H1 (cell line): ENCODE measurements around the gene PSAP. TPM values are rescaled to one million over a fixed set of nuclear protein-coding genes. Genes with fewer than 3 reads are reported as not detected.

Experiments
- CTCF ChIA-PET: fragments of 300-600 bp; sonication (Branson Sonifier 250); formaldehyde crosslinking; loops from one replicate; lab custom pipeline; 2021; ENCODE audit not compliant: partially characterized antibody; lab: Charles Lee
- POLR2A ChIA-PET: fragments of 300-600 bp; sonication (Branson Sonifier 250); formaldehyde crosslinking; loops from one replicate; lab custom pipeline; 2021; ENCODE audit warnings: inconsistent platforms; ENCODE audit not compliant: partially characterized antibody; lab: Charles Lee
- DNase-seq, 2 experiments: peaks; one replicate each; pipeline versions ENCODE4 v3.0.0 to v3.0.0-alpha.2; 2010 to 2022; ENCODE audit warnings: low spot score in 2 of 2, low read depth in 1 of 2, mixed read lengths in 1 of 2
- FAIRE-seq: peaks from 2 replicates; lab custom pipeline; 2011; peaks lifted over from hg19 to GRCh38; lab: Jason Lieb, UNC
- H2AFZ ChIP-seq: 2 replicates; pipeline ENCODE4 v1.8.1; 2012; ENCODE audit warnings: low read length, inconsistent platforms
- H2AK5ac ChIP-seq: 2 replicates; pipeline ENCODE4 v1.6.1; 2013; ENCODE audit warnings: low read depth, low read length
- H2BK120ac ChIP-seq: replicated peaks from 2 replicates; pipeline ENCODE3; 2013; ENCODE audit warnings: low read depth, low read length, inconsistent platforms
- H2BK12ac ChIP-seq: 2 replicates; pipeline ENCODE4 v1.6.1; 2013; ENCODE audit warnings: low read depth, low read length
- H2BK15ac ChIP-seq: 2 replicates; pipeline ENCODE4 v1.6.1; 2013; ENCODE audit warnings: low read length
- H2BK20ac ChIP-seq: 2 replicates; pipeline ENCODE4 v1.6.1; 2013; ENCODE audit warnings: low read length
- H2BK5ac ChIP-seq: 2 replicates; pipeline ENCODE4 v1.6.1; 2013; ENCODE audit warnings: low read depth, low read length
- H3K14ac ChIP-seq: 2 replicates; pipeline ENCODE4 v1.6.1; 2013; ENCODE audit warnings: inconsistent platforms; ENCODE audit not compliant: insufficient read length
- H3K18ac ChIP-seq: 2 replicates; pipeline ENCODE4 v1.6.1; 2013; ENCODE audit warnings: low read length; ENCODE audit errors: extremely low read depth
- H3K23ac ChIP-seq: 2 replicates; pipeline ENCODE4 v1.6.1; 2013; ENCODE audit warnings: inconsistent platforms; ENCODE audit not compliant: insufficient read length
- H3K23me2 ChIP-seq: 2 replicates; pipeline ENCODE4 v1.6.1; 2013; ENCODE audit warnings: low read depth, low read length
- H3K27ac ChIP-seq: 2 replicates; pipeline ENCODE4 v1.6.1; 2011; ENCODE audit warnings: low read depth, low read length, inconsistent platforms
- H3K27me3 ChIP-seq, 4 experiments: replicated peaks in 1 of 4; 1 replicate in 1 of 4; 2 replicates in 3 of 4; pipeline versions ENCODE4 v1.6.1 to v1.8.1; 2011 to 2013; ENCODE audit warnings: low read length in 3 of 4, mild to moderate bottlenecking in 3 of 4, inconsistent platforms in 2 of 4, mixed read lengths in 2 of 4, moderate library complexity in 1 of 4; ENCODE audit not compliant: control insufficient read depth in 3 of 4, insufficient read depth in 3 of 4; ENCODE audit errors: extremely low read depth in 1 of 4
- H3K36me3 ChIP-seq, 4 experiments: 2 replicates each; pipeline versions ENCODE4 v1.6.1 to v1.8.1; 2011 to 2013; ENCODE audit warnings: mild to moderate bottlenecking in 4 of 4, low read length in 3 of 4, moderate library complexity in 2 of 4, control low read depth in 1 of 4, inconsistent platforms in 1 of 4; ENCODE audit not compliant: insufficient read depth in 4 of 4, control insufficient read depth in 2 of 4
- H3K4ac ChIP-seq: replicated peaks from 2 replicates; pipeline ENCODE3; 2013; ENCODE audit warnings: low read length, low read depth, mixed read lengths, inconsistent platforms; ENCODE audit not compliant: insufficient read length
- H3K4me1 ChIP-seq, 4 experiments: replicated peaks in 1 of 4; 1 replicate in 1 of 4; 2 replicates in 3 of 4; pipeline versions ENCODE4 v1.6.1 to v1.8.1; 2011 to 2013; ENCODE audit warnings: low read length in 3 of 4, inconsistent platforms in 2 of 4, mixed read lengths in 1 of 4; ENCODE audit not compliant: insufficient read depth in 4 of 4, control insufficient read depth in 3 of 4
- H3K4me2 ChIP-seq, 2 experiments: 2 replicates each; pipeline versions ENCODE4 v1.6.1 to v1.8.1; 2011 to 2013; ENCODE audit warnings: low read depth in 2 of 2, low read length in 2 of 2, control low read depth in 1 of 2, inconsistent platforms in 1 of 2, mild to moderate bottlenecking in 1 of 2; ENCODE audit not compliant: insufficient read depth in 1 of 2
- H3K4me3 ChIP-seq, 4 experiments: fragments of 200-600, 300-600 bp in 1 of 4; sonication (generic), shearing (Covaris generic), sonication (Bioruptor Twin) in 1 of 4; 2 replicates each; pipeline versions ENCODE4 v1.5.1 to v1.8.1; 2011 to 2016; ENCODE audit warnings: low read length in 4 of 4, low read depth in 3 of 4, control low read depth in 2 of 4, inconsistent platforms in 2 of 4, mild to moderate bottlenecking in 2 of 4, mixed read lengths in 1 of 4, moderate library complexity in 1 of 4; ENCODE audit not compliant: insufficient read depth in 2 of 4; ENCODE audit errors: extremely low read depth in 1 of 4
- H3K56ac ChIP-seq: replicated peaks from 2 replicates; pipeline ENCODE3; 2013; ENCODE audit warnings: low read depth, mild to moderate bottlenecking, mixed read lengths, low read length, inconsistent platforms; ENCODE audit not compliant: insufficient read length
- H3K79me1 ChIP-seq: 2 replicates; pipeline ENCODE4 v1.6.1; 2013; ENCODE audit warnings: low read depth, low read length, control low read depth
- H3K79me2 ChIP-seq, 2 experiments: 2 replicates each; pipeline versions ENCODE4 v1.6.1 to v1.8.1; 2012 to 2013; ENCODE audit warnings: low read length in 2 of 2, mild to moderate bottlenecking in 2 of 2, inconsistent platforms in 1 of 2; ENCODE audit not compliant: insufficient read depth in 2 of 2, control insufficient read depth in 1 of 2
- H3K9ac ChIP-seq, 4 experiments: replicated peaks in 1 of 4; 1 replicate in 1 of 4; 2 replicates in 3 of 4; pipeline versions ENCODE4 v1.6.1 to v1.8.1; 2011 to 2013; ENCODE audit warnings: low read depth in 3 of 4, low read length in 3 of 4, control low read depth in 2 of 4, mild to moderate bottlenecking in 2 of 4, moderate library complexity in 2 of 4, inconsistent platforms in 1 of 4; ENCODE audit errors: extremely low read depth in 1 of 4
- H3K9me3 ChIP-seq, 2 experiments: 2 replicates each; pipeline versions ENCODE4 v1.6.1 to v1.8.1; 2012 to 2013; ENCODE audit warnings: mild to moderate bottlenecking in 2 of 2, moderate library complexity in 2 of 2, control low read depth in 1 of 2, inconsistent platforms in 1 of 2, low read depth in 1 of 2, low read length in 1 of 2, mixed read lengths in 1 of 2; ENCODE audit not compliant: insufficient read depth in 2 of 2
- H4K20me1 ChIP-seq, 2 experiments: replicated peaks in 1 of 2; 2 replicates each; pipeline versions ENCODE3 to v1.8.1; 2011 to 2013; ENCODE audit warnings: inconsistent platforms in 2 of 2, low read length in 2 of 2, mild to moderate bottlenecking in 1 of 2; ENCODE audit not compliant: insufficient read depth in 2 of 2, control insufficient read depth in 1 of 2
- H4K5ac ChIP-seq: 2 replicates; pipeline ENCODE4 v1.6.1; 2013; ENCODE audit warnings: low read length, low read depth, mixed read lengths, inconsistent platforms; ENCODE audit not compliant: insufficient read length
- H4K8ac ChIP-seq: 2 replicates; pipeline ENCODE4 v1.8.0; 2013; ENCODE audit warnings: mild to moderate bottlenecking, moderate library complexity, low read length, inconsistent platforms; ENCODE audit not compliant: insufficient read depth; ENCODE audit errors: extremely low read depth
- H4K91ac ChIP-seq: replicated peaks from 2 replicates; pipeline ENCODE3; 2013; ENCODE audit warnings: low read length, mixed read lengths, inconsistent platforms; ENCODE audit not compliant: insufficient read length
- MAFK ChIP-seq: IDR thresholded peaks from 2 replicates; pipeline ENCODE4 v1.6.1; 2012; ENCODE audit warnings: low read depth, mild to moderate bottlenecking, improper control_type of control experiment, low read length
- NRF1 ChIP-seq: IDR thresholded peaks from 2 replicates; pipeline ENCODE4 v1.6.1; 2011; ENCODE audit warnings: mild to moderate bottlenecking, low read depth, low read length, improper control_type of control experiment
- RNF2 ChIP-seq: fragments of 200-900, 300-1000 bp; sonication (generic); IDR thresholded peaks from 2 replicates; pipeline ENCODE4 v1.7.1; 2016; ENCODE audit warnings: borderline replicate concordance, low read depth, mild to moderate bottlenecking, antibody characterized with exemption, low read length; ENCODE audit not compliant: poor library complexity, severe bottlenecking; ENCODE audit errors: missing control alignments
- SRF ChIP-seq: IDR thresholded peaks from 2 replicates; pipeline ENCODE4 v1.6.1; 2011; ENCODE audit warnings: mild to moderate bottlenecking, low read depth, low read length, moderate library complexity
- ZNF274 ChIP-seq: IDR thresholded peaks from 2 replicates; pipeline ENCODE4 v1.7.0; 2012; ENCODE audit warnings: low read length, borderline replicate concordance; ENCODE audit errors: extremely low read depth
- WGBS, 2 experiments: shearing (Covaris generic) in 1 of 2; methylation state at CpG; one replicate each; pipeline versions ENCODE4 v1.1.6 to v1.1.7; 2013 to 2015; ENCODE audit warnings: low lambda C conversion rate in 2 of 2, mixed read lengths in 2 of 2, inconsistent platforms in 1 of 2, low coverage in 1 of 2, missing lambda C conversion rate in 1 of 2; ENCODE audit not compliant: insufficient replicate concordance in 2 of 2, insufficient coverage in 1 of 2, insufficient read length in 1 of 2; ENCODE audit errors: extremely low coverage in 1 of 2, missing lambda C conversion rate in 1 of 2; 5-methylcytosine and 5-hydroxymethylcytosine counted together
- polyA plus RNA-seq, 7 experiments: library from polyadenylated mRNA; depleted of rRNA in 3 of 7; stranded (reverse) in 5 of 7; unstranded in 2 of 7; fragments of >200 nt in 5 of 7; fragments of 200-250 nt in 2 of 7; gene quantifications; 1 replicate in 5 of 7; 2 replicates in 1 of 7; 4 replicates in 1 of 7; pipeline versions ENCODE4 v1.2.1 to v1.2.3, GENCODE V29; 2011 to 2013; ENCODE audit warnings: missing spikeins in 2 of 7, mixed read lengths in 2 of 7
- total RNA-seq: library from RNA; stranded (reverse); fragmentation: NEBNext Ultra II Directional; extraction: Animal tissue kit (Norgen Biotek cat#: 25700); gene quantifications from 2 replicates; pipeline ENCODE4 v1.2.1, GENCODE V29; 2021

The PSAP gene
- total and polyA plus RNA-seq, 2 of the 8 experiments (the other 6 are each of a cell fraction or from before 2014, with no cell fraction given): 386 to 504 TPM

GRCh38 chr10:71864911-71865361 lies 13.9 kb upstream of the PSAP start:
- H2BK12ac ChIP-seq: no peak overlapping the region
- no peak overlapping the region for H4K91ac ChIP-seq
- no peak overlapping the region for H2BK15ac ChIP-seq
- no peak overlapping the region for H2BK5ac ChIP-seq
- no peak overlapping the region for H3K4me3 ChIP-seq
- no peaks in the 10 kb centered on the region for H3K36me3 ChIP-seq
- H4K20me1 ChIP-seq: no peaks in the 10 kb centered on the region
- no peak overlapping the region for H3K18ac ChIP-seq
- no peaks in the 10 kb centered on the region for H3K9me3 ChIP-seq
- H3K4me1 ChIP-seq: peaks cover 3 to 15% (median 8%) of the 10 kb centered on the region in 4 experiments; a peak in 4 of 7 replicates
- POLR2A ChIA-PET: no interaction called here
- H2AK5ac ChIP-seq: no peak overlapping the region
- H2AFZ ChIP-seq: no peak overlapping the region
- no peak overlapping the region for H3K23ac ChIP-seq
- no peak for DNase-seq
- no peak overlapping the region for H3K27ac ChIP-seq
- peak overlapping the region; percentile 41 for H2BK120ac ChIP-seq
- TF ChIP-seq MAFK (no peak), RNF2 (no peak), NRF1 (no peak), ZNF274 (no peak), SRF (no peak)
- no peak overlapping the region for H3K4ac ChIP-seq
- no peaks in the 10 kb centered on the region for H3K79me2 ChIP-seq
- H3K23me2 ChIP-seq: no peaks in the 10 kb centered on the region
- no peak overlapping the region for H3K56ac ChIP-seq
- no peaks in the 10 kb centered on the region for H3K27me3 ChIP-seq
- no peak for FAIRE-seq
- no peak overlapping the region for H2BK20ac ChIP-seq
- H3K79me1 ChIP-seq: no peaks in the 10 kb centered on the region
- H3K9ac ChIP-seq: no peak overlapping the region
- H3K4me2 ChIP-seq: no peak overlapping the region; a peak in 1 of 4 replicates
- CTCF ChIA-PET: interaction anchor here (1.1 to 3.4 kb wide), 3 partner anchors 8 to 31 kb away, joined by 3 to 7 read pairs (median 5); no protein-coding TSS in a partner anchor
- H4K5ac ChIP-seq: no peak overlapping the region
- 89% methylated on average over 4 of the region's 5 CpGs; no CpG with 5 or more reads in 1 of the 2 experiments for WGBS, 2 experiments
- no peak overlapping the region for H3K14ac ChIP-seq
- no peak overlapping the region for H4K8ac ChIP-seq
